HG02610 (cell line): Measurements from ENCODE around the gene DGKD.
A peak's percentile ranks its signal among the peaks of the same experiment; 100 is the strongest.

Source experiments
- ATAC-seq: cut with Tn5 transposase; IDR thresholded peaks from one replicate; pipeline ENCODE4 v1.9.1; 2021; ENCODE audit warnings: mild to moderate bottlenecking, moderate library complexity; ENCODE audit not compliant: unreplicated experiment

DGKD gene

DNA sequence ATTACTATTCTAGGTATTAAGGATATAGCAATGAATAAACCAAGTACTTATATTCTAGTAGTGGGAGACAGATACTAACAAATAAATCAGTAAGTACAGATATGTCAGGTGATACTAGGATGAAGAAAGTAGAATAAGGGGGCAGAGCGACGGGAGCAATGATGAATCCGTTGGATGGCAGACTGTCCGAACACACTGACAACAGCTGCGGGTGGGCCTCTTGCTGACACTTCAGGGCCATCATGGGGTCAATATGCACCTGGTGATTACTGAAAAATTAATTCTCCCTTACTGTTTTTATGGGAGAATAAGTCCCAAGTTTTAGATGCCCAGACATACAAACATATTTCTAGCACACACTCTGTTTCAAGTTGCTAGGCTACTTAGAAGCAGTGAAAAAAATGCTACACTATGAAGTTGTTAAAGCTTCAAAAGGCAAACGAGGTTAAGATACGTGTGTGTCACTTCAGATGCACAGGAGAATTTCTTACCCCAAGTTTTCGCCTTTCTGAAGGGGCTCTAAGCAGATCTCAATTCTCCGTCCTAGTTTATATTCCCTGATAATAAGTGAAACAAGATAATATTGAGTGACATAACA is 133.6 kb downstream of the DGKD start:
- no peak for ATAC-seq

DNA sequence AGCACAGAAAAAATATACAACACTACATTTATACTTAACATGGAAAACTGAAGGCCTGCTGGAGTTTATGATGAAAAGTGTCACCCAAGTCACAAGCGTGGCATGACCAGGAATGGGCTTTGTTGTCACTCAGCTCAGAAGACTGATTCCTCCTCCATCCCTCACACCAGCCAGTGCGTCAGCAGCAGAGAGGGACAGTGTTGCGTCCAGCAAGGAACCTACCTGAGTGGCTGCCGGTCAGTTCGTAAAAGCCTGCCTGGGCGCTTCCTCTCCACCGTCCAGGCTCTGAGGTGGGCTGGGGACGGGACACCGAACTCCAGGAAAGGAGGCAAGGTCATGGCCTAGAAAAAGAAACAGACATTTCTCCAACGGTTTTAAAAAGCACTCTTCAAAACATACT is 134.8 kb downstream of the DGKD start:
- no peak for ATAC-seq

DNA sequence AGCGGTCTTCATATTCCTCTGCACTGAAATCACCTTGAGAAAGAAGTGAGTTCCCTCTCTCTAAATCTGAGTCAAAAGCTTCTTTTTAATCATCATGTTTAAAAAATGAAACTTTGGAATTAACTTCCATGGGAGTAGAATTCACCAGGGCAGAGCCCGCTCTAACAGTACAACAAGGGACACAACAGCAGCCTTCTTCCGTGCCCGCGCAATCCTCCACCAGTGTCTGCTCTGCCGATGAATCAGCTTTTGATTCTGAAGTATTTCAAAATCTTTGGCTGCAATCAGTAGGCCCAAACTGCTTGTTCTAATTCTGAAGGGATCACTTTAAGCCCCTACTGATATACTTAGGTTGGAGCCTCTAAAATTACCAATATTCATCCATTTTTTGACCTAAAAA is 135.4 kb downstream of the DGKD start:
- ATAC-seq: no peak

DNA sequence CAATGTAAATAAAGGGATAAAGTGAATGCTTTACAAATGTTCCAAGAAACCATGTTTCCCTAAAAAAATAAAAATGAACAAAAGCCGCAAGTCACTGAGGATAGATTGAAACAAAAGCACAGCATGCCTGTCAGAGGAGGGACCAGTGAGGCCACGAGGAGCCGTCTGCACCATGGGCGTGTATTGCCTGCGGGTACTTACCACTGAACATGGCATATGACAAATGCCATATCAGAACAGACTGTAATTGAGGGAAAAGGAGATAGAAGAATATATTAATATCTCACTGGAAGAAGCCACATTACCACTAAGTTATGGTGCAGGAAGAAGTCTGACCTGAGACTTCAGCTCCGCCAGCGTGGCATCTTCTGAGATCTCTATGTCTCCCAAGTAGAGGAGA is 136.5 kb downstream of the DGKD start:
- ATAC-seq: no peak

DNA sequence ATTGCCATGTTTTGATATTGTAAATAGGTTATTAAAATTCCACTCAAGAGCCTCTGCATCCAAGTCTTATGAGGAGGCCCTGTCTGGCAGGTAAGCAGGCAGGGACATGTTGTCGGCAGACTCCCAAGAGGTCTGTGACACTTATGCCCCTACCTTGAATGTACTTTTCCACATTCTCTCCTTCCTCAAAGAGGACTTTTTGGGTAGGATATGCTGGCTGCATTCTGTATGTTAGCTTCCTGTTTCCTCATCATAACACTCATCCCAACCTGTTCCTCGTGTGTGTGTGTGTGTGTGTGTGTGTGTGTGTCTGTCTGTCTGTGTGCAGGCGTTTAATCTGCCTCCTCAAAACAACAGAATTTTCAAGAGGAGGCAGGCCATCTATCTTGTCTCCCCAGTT is 137.0 kb downstream of the DGKD start:
- no peak for ATAC-seq

DNA sequence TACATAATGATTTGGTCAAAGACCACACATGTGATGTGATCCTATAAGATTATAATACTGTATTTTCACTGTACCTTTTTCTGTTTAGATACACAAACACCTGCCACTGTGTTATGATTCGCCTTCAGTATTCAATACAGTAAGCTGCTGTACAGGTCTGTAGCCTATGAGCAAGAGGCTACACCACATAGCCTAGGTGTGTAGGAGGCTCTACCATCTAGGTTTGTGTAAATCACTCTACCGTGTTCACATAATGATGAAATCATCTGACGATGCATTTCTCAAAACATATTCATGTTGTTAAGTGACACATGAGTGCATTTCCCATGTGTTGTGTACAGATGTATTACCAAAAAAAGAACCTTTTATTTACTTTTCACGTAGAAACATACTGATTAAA is 137.8 kb downstream of the DGKD start:
- no peak for ATAC-seq

DNA sequence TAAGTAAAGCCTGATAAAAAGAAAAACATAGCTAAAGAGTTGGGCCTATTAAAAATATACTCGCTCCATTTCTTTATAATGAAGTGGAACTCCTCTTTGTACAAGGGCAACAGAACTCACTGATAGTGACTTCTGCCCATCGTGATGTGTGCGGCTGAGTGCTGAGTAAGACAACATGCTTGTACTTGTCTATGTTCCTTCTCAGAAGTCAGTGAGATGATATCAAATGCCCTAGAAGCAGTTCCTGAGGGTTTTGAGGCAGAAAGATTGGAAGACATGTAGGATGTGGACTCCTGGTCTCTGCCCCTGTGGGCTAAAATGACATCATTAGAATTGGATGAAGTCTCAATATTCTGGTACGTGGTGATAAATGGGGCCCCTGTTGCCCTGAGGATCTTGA is 138.5 kb downstream of the DGKD start:
- no peak for ATAC-seq

DNA sequence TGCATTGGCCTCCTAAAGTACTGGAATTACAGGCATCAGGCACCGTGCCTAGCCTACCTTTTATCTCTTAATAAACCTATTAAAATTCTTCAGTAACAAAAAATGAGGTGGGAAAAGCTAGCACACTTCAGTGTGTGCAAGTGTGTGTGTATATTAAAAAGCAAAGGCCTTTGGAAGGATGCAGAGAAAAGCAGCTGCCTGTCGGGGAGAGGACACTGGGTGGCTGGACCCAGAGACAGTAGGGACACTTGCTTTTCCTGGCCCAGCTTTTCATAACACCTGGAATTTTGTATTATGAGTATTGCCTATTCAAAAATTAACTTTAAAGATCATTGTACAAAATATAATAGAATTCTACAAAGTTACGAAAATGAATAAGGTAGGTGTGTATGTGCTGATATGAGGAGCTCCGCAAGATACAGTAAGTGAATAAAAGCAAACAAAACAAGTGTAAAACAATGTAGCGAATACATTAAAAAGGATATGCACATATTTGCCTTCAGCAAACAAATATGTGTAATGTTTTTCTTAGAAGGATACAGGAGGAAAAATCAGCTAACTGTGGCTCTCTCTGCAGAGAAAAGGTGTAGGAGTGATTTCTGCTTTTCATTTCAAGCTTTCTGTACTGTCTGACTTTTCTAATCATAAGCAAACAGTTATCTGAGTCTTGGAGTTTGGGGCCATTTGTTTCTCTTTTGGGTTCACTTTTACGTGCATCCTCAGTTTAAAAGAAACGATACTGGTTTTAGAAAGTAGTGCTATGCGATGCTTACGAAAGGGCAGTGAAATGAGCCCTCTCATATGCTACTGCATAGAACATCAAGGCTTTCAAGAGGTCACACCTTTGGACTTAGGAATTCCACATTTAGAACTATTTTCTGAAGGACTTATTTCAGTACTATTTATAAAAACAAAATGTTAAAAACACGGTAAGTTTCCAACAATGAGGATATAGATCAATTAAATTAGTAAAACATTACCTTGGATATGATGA is 141.5 kb downstream of the DGKD start:
- ATAC-seq: no peak

DNA sequence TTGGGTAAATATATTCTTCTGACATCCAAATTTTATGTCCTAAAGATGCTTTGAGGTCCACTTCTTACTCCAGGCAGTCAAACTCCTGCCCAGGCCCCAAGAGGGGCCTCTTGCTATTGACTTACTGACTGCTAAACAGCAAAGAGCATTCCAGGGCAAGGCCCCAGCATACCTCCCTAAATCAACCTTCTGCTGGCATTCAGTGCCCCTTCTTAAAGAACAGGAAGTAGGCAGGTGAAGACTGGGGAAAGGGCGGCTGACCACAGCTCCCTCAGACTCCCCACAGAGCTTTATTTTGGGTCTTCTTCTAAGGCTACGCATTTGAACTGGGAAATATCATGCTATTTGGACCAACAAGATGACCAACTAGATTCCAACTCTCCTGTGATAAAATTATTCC is 143.4 kb downstream of the DGKD start:
- ATAC-seq: no peak

DNA sequence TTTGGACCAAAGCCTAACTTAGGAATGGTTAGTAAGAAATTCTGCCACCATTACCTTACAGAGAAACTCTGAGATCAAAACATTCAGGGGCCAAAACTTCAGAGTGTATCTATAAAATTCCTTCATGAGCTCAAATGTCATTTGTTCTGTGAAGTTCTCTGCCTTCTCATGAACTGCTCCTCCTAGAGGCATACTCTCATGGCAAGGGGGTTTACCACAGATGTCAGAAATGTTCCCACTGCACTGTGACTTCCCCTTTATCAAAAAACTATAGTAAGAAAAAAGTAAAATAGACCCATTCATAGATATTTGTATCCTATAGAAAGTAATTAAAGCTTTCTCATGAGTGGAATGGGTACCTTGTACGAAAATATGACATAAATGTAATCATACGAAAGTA is 143.8 kb downstream of the DGKD start:
- ATAC-seq: no peak

DNA sequence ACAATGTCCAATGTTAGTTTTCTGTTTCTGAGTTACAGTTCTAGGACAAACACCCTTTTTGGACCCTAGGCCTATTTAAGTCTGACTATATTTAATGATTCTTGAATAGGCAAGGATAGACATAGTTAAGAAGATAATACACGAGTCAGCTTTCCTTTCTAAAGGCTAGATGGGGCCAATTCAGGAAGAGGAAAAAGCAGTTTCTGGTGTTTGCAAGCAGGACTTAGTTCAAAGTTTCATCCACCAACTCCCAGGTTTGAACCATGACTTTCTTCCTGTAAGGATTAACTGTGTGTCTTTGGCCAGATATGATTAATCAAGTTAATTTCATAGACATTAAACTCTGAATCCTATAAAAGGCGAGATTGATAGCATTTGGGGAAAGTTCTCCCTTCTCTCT is 145.6 kb downstream of the DGKD start:
- no peak for ATAC-seq

DNA sequence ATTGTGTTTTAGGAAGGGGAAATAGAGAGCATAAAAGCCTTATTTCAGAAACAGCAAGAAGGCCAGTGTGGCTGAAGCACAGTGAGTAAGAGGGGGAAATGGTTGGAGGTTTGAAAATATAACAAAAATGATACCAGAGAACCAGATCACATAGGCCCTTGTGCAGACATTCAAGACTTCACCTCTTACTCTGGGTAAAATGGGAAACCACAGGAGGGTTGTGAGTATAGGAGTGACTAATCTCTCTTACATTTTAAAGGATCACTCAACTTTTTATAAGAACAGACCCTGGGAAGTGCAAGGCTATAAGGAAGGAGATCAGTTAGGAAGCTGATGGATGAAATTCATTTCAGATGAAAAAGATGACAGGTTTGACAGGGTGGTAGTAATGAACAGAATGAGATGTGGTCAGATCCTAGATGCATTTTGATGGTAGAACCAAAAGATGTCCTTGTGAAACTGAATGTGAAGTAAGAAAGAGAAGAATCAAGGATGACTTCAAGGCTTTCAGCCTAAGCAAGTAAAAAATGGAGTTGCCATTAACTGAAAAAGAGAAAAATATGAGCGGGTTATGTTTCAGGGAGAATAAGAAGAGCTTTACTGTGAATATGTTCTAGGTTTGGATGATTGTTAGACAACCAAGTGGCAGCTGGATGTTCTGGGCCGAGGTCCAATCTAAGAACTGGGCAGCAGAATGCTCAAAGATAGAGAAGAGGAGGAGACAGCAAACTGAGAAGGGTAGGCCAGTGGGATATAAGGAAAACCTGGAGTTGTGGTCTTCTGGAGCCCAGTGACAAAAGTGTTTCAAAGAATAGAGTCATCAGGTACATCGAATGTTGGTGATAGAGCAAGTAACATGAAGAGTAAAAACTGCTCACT is 147.1 kb downstream of the DGKD start:
- ATAC-seq: peak; percentile 82

DNA sequence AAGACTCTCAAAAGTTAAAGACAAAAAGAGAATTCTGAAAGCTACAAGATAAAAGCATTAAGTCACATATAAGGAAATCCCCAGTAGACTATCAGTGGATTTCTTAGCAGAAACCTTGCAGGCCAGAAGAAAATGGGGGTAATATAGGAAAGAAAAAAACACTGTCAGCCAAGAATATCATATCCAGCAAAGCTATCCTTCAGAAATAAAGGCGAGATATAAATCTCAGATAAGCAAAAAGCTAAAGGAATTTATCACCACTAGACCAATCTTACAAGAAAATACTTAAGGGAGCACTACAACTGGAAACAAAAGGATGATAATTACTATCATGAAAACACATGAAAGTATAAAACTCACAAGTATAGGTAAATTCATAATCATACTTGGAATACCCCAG is 149.2 kb downstream of the DGKD start:
- no peak for ATAC-seq

DNA sequence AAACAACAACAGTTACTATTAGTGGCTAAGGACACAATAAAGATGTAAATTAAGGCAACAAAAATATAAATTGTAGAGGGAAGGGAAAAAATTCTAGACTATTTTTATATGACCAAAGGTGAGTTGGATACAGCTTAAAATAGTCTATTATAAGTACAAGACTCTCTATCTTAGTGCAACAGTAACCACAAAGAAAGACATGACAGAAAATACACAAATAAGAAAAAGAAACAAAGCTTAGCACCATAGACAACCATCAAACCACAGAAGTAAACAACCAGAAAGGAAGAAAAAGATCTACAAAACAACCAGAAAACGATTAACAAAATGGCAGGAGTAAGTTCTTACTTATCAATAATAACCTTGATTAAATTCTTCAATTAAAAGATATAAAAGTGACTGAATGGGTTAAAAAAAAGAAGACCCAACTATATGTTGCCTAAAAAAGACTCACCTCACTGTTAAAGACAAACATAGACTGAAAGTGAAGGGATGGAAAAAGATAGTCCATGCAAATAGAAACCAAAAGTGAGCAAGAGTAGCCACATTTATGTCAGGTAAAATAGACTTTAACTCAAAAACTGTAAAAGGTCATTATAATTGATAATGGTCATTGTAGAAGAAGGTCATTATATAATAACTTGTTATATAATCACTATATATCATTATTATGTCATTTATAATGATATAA is 149.8 kb downstream of the DGKD start:
- peak; percentile 44 for ATAC-seq

DNA sequence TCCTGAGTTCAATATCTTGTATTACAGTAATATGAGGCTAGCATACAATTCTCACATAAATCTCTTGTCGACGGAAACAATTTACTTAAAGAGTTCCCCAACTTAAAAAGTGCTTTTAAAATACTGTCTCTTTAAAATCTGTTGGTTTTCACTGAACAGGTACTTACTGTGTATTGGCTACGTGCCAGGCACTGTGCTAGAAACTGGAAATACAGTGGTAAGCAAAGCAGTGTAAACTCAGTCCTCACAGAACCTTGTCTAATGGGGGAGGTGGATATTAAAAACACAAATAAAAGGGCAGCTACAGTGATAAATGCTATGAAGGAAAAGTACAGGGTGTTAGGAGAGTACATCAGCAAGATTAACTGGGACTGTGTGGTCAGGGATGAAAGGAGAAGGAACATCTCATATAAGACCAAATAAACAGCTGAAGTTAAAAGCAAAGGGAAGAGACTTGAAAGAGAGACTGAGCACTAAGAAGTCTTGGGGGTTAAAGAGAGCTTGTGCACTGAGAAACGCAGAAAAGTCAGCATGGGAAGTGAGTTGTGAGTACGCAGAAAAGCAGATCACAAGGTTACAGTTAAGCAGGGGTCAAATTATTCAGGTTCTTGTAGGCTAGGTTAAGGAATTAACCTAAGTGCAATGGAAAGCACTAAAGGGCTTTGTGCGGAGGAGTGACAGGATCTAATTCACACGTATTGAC is 159.8 kb downstream of the DGKD start:
- ATAC-seq: no peak

DNA sequence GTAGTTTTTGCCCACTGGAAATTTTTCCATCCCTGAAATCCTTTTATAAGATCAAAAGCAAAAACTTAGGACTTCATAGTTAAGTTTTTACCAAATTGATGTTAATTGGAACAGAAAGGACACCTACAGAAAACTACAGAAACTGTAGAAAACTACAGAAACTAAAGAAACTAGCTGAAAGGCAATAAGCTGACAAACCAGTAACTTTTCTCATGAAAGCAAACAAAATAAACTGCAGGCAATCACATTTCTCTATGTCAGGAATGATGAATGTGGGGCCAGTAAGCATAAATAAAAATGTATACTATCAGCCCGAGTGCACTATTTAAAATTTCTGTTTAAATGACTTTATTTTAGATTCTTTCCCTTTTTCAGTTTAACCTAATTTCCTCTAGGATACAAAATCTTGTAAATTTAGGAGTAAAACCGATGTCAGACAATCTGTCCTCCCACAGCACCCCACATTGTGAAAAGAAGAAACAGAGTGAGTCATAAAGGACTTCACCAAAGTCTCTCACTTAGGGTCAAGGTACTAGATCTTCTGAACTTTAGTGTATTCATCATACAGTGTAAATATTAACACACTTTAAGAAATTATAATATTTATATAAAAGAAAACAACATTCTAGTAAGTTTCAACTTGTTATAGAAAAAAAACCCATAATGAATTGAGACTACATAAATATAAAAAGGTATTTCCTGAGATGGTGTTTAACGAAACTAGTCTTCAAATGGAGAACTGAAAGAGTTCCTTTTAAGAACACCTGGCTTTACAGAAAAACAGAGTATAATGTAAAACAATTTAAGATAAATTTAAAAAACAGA is 165.7 kb downstream of the DGKD start:
- ATAC-seq: peak; percentile 91
